Colonic mucosa (tissue), 4 donors: Measurements from ENCODE around the gene DLGAP1. TPM values are rescaled to one million over a fixed set of nuclear protein-coding genes. Genes with fewer than 3 reads are reported as not detected.

Experiments
- DNase-seq: peaks from one replicate; pipeline ENCODE4 v3.0.0-alpha.2; 2020
- H3K27ac ChIP-seq: fragments of 200-600 bp; one replicate; pipeline ENCODE4 v1.8.0; 2021
- H3K27me3 ChIP-seq: fragments of 200-600 bp; one replicate; pipeline ENCODE4 v1.8.0; 2021
- H3K36me3 ChIP-seq: fragments of 200-600 bp; one replicate; pipeline ENCODE4 v1.8.0; 2021
- H3K4me1 ChIP-seq: fragments of 200-600 bp; one replicate; pipeline ENCODE4 v1.8.0; 2021; ENCODE audit warnings: mild to moderate bottlenecking
- H3K4me3 ChIP-seq: fragments of 200-600 bp; one replicate; pipeline ENCODE4 v1.8.0; 2021
- H3K9ac ChIP-seq, 2 donors: one replicate each; pipeline ENCODE4 v1.7.0; 2013; ENCODE audit warnings: control low read depth in 2 of 2, low read depth in 2 of 2, low read length in 2 of 2
- H3K9me3 ChIP-seq: fragments of 200-600 bp; one replicate; pipeline ENCODE4 v1.8.0; 2021
- intact Hi-C: fragments of 100-400 bp; cut with DNase I; formaldehyde crosslinking; loops from one replicate; pipeline ENCODE4 v1.14.1; 2022
- total RNA-seq, 2 donors: library from RNA; stranded (reverse); fragmentation: NEBNext Ultra II Directional in 1 of 2; extraction: Animal tissue kit (Norgen Biotek cat#: 25700) in 1 of 2; gene quantifications; one replicate each; pipeline ENCODE4 v1.2.1, GENCODE V29; 2021
- TF ChIP-seq, protein P1 (sequence below): fragments of 200-600 bp; IDR thresholded peaks from one replicate; pipeline ENCODE4 v1.8.0; 2022; ENCODE audit warnings: antibody characterized with exemption, mild to moderate bottlenecking
- donor health status: healthy.
- donor health status: DM: no; HTN: no; CAD: no.
- donor health status: DM: no; HTN: no; CAD: no.

Gene DLGAP1
- total RNA-seq, 2 donors from 2014 or later = 0.25 to 0.50 TPM

DNA sequence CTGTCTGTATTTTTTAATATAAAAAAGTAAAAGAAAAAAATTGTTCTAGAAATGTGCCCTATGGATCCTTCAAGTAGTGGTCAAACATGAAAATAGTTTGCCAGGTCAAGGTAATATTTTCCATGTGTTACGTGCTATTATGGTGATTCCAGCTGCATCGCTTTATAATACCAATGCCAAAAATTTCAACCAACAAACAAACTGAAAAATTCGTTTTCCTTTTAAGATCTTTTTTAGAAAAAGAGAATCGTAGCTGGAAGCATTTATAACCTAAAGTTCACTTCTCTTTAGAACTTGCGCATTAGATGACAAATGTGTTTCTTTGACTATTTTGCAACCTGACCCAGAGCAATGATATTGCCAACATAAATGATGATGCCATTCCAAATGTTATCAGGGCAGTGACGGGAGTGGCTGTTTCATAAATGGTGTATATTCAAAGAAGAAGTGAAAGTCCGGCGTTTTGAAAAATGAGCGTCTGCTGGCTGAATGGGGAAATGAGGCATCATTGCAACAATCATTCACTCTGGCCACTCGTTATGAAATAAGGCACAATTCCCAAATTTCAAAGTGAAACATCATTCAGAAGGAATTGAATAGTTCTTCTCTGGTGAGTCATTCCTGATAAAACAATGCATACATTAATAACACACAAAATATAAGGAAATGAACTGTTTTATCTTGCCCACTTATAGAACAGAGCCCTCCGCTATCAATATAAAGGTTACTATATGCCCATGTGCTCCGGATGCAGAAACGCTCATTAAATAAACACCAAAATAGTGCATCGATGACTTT lies 707.7 kb downstream of the DLGAP1 start:
- DNase-seq = no peak
- intact Hi-C loops = no loop called here
- no peaks in the 10 kb centered on the region for H3K4me1 ChIP-seq
- H3K36me3 ChIP-seq = no peaks in the 10 kb centered on the region
- no peaks in the 10 kb centered on the region for H3K27me3 ChIP-seq
- H3K27ac ChIP-seq = no peak overlapping the region
- TF ChIP-seq, protein P1, sequence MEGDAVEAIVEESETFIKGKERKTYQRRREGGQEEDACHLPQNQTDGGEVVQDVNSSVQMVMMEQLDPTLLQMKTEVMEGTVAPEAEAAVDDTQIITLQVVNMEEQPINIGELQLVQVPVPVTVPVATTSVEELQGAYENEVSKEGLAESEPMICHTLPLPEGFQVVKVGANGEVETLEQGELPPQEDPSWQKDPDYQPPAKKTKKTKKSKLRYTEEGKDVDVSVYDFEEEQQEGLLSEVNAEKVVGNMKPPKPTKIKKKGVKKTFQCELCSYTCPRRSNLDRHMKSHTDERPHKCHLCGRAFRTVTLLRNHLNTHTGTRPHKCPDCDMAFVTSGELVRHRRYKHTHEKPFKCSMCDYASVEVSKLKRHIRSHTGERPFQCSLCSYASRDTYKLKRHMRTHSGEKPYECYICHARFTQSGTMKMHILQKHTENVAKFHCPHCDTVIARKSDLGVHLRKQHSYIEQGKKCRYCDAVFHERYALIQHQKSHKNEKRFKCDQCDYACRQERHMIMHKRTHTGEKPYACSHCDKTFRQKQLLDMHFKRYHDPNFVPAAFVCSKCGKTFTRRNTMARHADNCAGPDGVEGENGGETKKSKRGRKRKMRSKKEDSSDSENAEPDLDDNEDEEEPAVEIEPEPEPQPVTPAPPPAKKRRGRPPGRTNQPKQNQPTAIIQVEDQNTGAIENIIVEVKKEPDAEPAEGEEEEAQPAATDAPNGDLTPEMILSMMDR = no peak
- H3K4me3 ChIP-seq = no peak overlapping the region
- no peaks in the 10 kb centered on the region for H3K9me3 ChIP-seq
- H3K9ac ChIP-seq = no peak overlapping the region

DNA sequence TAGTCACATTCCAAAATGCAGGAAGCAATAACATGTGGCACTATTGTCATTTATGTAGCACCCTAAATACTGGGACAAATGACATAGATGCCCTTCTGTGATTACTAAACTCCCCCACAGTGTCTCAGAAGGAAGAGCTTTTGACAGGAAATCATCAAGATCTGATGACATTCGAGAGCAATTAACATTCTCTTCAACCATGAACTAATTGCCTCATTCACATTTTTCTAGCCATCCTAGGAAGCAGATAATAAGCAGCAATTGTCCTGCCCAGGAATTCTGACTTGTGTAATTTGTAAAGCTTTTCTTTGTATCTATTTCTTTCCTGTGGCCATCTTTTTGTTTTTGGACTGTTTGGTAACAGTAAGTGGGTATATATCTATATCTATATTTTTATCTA lies 712.6 kb downstream of the DLGAP1 start:
- no peaks in the 10 kb centered on the region for H3K9me3 ChIP-seq
- intact Hi-C loops = no loop called here
- no peak overlapping the region for H3K9ac ChIP-seq
- no peaks in the 10 kb centered on the region for H3K36me3 ChIP-seq
- no peaks in the 10 kb centered on the region for H3K27me3 ChIP-seq
- no peaks in the 10 kb centered on the region for H3K4me1 ChIP-seq
- H3K27ac ChIP-seq = no peak overlapping the region
- DNase-seq = no peak
- TF ChIP-seq, protein P1 = no peak
- H3K4me3 ChIP-seq = no peak overlapping the region

DNA sequence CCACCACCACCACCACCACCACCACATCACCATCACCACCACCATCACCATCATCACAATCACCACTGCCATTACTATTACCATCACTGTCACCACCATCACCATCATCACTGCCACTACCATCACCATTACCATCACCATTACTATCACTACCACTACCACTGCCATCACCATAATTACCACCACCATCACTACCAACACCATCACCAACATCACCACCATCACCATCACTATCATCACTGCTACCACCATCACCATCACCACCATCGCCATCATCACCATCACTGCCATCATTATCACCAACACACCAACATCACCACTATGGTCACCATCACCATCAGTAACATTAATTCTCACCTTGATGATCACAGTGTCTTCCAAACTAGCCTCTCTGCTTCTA lies 713.8 kb downstream of the DLGAP1 start:
- no peaks in the 10 kb centered on the region for H3K9me3 ChIP-seq
- no peak overlapping the region for H3K4me3 ChIP-seq
- TF ChIP-seq, protein P1 = no peak
- DNase-seq = no peak
- H3K9ac ChIP-seq = no peak overlapping the region
- no peaks in the 10 kb centered on the region for H3K27me3 ChIP-seq
- H3K36me3 ChIP-seq = no peaks in the 10 kb centered on the region
- no peak overlapping the region for H3K27ac ChIP-seq
- intact Hi-C loops = no loop called here
- no peaks in the 10 kb centered on the region for H3K4me1 ChIP-seq

DNA sequence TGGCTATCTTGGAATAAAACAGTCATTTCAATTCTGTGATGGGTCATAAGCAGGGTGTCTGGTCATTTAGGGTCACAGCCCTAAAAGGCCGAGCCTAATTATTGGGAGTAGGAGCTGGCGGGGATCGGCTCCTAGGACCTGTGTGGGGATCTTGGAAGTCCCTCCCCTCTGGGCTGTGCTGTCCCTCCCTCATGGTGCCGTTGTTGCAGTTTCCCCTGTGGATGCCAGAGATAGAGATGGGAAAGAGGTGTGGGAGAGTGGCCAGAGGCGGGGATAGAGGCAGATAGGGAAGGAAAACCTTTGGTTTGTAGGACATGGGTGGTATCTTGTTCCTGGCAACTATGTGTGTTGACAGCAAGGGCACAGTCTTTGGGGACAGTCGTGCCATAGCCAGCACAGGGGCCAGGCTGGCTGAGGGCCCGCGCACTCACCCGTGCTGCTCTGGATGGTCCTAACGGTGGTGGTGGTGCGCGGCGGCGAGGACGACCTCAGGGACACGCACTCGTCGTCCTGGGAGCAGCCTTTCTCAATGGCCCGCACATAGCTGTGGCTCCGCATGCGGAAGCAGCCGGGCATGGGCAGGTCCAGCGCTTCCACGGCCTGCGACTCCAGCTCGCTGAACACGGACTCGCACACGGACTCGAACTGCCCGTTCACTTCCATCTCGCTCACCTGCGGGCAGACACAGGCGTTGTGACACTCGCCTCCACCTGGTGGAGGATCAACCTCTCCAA lies 726.2 kb downstream of the DLGAP1 start:
- H3K4me3 ChIP-seq = no peak overlapping the region
- no peaks in the 10 kb centered on the region for H3K27me3 ChIP-seq
- H3K36me3 ChIP-seq = no peaks in the 10 kb centered on the region
- no peak for DNase-seq
- TF ChIP-seq, protein P1 = no peak
- H3K4me1 ChIP-seq = peaks cover 3% of the 10 kb centered on the region
- intact Hi-C loops = no loop called here
- H3K27ac ChIP-seq = no peak overlapping the region
- no peaks in the 10 kb centered on the region for H3K9me3 ChIP-seq
- H3K9ac ChIP-seq = no peak overlapping the region

DNA sequence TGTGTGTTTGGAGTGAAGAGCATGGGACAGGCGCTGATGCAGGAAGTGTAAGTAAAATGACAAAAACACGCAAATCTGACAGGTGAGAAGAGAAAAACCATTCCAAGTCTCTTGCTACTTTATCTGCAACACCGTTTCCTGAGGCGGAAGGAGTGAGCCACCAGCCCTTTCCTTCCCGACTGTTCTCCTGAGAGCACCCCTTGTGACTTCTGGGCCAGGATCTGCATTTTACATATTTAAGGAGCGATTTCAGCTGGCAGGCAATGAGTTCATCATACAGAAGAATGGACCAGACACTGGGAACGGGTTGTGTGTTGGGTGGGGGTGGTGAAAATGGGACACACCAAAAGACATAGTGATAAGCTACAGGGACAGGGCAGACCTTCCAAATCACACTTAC lies 727.8 kb downstream of the DLGAP1 start:
- Histone ChIP-seq H3K4me3 (no peak overlapping the region), H3K27ac (no peak overlapping the region), H3K4me1 (peaks cover 17% of the 10 kb centered on the region), H3K36me3 (no peaks in the 10 kb centered on the region), H3K9me3 (no peaks in the 10 kb centered on the region), H3K27me3 (no peaks in the 10 kb centered on the region), H3K9ac (no peak overlapping the region)
- TF ChIP-seq, protein P1 = no peak
- no peak for DNase-seq
- intact Hi-C loops = no loop called here
